HG03097 (cell line): ENCODE measurements around the gene CAPN8.

Source experiments
- ATAC-seq: cut with Tn5 transposase; IDR thresholded peaks from one replicate; pipeline ENCODE4 v1.9.1; 2021; ENCODE audit not compliant: unreplicated experiment, low FRiP score

Gene CAPN8

DNA sequence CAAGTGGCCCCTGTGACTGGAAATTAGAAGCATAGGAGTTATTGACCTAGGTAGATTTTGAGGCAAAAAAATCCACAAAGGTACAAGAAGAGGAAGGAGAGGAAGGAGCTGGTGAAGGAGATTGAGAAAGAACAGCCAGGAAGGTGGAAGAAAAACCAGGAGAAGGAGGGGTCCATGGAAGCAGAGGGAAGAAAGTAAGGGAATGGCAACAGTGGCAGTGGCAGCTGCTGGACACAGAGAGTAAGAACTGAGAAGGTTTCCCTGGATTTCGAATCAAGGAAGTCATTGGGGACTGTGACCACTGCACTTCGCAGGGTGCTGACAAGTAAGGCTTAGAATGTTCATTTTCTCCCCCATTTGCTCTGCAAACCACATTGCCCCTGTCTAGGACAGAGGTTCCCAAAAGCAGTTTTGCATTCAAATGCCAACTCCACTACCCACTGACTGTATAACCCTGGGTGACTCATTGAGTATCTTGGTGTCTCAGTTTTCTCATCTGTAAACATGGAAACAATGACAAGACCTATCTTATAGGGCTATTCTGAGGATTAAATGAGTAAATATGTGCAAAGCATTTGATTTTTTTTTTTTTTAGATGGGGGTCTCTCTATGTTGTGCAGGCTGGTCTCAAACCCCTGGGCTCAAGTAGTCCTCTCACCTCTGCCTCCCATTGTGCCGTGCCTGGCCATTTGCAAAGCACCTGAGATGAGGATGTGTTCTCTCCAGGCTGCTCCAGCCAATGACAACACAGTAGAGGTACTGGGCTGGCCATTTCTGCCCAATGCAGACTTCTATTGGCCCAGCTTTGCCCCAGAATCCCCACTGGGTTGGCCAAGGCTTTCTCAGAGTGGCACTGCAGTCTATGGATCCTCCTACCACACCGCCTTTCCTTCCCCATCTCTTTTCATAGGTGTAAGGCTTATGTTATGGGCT lies 37.5 kb upstream of the CAPN8 start:
- ATAC-seq: no peak

DNA sequence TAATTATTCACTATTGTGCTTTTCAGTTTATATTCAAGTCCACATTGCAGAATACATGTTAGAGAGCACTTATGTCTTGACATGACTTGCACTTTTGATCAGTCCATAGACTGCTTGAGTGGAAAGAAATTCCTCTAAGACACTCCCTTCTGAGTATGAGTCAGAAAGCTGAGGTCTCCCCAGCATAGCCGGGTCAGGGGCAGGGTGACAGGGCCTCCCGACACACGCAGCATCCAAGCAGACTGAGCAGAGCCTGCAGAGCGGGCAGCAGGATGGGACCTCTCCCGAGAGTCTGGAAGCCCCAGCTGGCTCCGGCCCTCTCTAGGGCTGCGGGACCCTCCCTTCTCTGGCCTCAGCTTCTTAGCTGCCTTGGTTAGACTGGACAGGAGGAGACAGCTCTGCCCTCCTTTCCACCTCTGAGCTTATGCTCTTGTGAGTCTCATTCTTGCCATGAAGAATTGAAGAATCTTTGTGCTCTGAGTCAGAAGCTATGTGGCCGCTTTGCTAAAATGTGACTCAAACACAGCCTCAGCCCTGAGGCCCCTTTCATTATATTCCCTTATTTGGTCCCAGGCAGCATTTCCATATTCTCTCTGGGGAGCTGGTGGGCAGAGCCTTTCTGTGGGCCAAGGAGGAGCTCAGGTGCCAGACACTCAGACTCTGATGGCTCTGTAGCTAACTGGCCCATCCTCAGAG lies 35.6 kb upstream of the CAPN8 start:
- no peak for ATAC-seq

DNA sequence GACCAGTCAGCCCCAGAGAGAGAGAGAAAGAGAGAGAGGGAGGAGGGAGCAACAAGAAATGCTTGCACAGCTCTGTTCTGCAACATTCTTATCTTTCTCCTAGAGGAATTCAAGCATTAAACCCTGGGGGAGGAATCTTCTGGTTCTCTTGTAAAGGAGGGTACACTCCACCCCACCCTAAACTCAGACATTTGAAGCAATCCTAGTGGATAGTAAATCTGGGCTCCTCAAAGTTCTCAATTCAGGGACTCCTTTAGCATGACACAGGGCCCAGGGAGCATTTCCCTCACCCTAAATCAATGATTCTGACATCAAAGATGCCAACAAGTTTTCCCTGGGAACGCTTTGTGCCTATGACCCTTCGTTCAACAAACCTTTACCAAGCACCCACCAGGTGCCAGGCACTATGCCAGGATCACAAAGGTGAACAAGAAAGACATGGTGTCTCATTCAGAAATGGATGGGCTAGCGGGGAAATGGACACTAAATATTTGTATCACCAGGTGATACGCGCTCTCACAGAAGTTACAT lies 35.0 kb upstream of the CAPN8 start:
- no peak for ATAC-seq

DNA sequence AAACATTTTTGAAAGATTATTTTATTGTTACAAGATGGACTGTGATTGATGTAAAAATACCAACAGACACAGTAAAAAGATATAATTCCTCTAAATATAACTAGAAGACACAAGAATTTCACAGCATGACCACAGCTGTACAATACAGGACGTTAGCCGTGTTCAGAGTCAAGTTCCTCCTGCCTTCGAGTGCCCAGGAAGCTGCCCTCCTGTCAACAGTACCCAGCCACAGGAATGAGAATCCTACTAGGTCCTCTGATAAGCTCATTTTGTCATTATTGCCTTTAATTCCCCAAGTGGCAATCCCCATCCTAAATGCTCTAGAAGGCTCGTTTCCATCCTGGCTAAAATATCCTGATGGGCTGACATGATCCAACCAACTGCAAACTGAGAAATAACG lies 30.4 kb upstream of the CAPN8 start:
- ATAC-seq: no peak

DNA sequence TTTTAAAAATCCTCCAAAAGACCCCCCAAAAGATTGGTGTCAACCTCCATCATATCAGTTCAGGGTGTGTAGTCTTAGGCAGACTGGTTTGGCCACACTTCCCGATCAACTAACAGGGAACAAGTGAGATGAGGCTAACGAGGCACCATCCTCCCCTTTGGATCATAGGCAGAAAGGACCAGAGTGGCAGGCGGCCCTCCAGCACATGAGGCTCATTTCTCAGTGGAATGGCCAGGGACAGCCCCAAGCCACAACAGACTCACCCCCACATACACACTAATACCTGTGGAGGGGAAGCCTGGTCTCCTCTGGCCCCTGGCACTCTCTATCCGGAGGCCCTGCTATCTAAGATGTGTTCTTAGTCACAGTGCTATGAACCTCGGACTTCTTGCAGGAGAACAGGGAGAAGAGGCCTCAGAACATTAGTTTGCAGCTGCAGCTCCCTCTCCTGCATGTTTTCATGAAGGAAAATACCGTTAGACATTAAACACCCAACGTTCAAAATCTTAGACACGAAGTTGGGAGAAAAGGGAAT lies 29.6 kb upstream of the CAPN8 start:
- no peak for ATAC-seq

DNA sequence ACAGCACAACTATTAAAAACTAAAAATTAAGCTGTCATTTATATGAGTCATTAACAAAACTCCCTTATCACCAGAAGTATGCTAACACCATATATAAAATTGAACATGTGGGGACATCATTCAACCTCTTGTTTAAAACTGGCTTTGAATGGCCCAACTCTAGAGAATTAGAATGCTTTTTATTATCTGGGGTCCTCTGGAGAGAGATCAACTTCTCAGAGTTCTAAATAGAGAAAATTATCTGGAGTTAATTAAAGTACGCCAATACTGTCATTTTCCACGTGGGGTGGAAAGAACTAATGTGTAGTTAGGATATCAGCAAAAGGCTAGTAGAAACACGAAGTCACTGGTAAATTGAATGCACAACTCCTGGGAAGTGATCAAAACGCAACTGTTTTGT lies 25.6 kb upstream of the CAPN8 start:
- ATAC-seq: no peak

DNA sequence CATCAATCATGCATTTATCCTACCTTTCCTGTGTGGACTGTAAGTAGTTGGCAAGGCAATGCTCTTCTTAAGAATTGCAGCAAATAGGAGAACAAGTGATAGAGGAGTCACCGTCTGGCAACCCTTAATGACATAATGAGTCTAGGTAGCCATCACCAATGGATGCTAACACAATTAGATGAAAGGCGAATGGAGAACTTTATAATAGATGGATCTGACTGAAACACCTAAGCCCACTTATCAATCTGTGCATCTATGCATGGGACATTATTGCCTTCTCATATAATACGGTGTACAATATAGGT lies 18.9 kb upstream of the CAPN8 start:
- no peak for ATAC-seq

DNA sequence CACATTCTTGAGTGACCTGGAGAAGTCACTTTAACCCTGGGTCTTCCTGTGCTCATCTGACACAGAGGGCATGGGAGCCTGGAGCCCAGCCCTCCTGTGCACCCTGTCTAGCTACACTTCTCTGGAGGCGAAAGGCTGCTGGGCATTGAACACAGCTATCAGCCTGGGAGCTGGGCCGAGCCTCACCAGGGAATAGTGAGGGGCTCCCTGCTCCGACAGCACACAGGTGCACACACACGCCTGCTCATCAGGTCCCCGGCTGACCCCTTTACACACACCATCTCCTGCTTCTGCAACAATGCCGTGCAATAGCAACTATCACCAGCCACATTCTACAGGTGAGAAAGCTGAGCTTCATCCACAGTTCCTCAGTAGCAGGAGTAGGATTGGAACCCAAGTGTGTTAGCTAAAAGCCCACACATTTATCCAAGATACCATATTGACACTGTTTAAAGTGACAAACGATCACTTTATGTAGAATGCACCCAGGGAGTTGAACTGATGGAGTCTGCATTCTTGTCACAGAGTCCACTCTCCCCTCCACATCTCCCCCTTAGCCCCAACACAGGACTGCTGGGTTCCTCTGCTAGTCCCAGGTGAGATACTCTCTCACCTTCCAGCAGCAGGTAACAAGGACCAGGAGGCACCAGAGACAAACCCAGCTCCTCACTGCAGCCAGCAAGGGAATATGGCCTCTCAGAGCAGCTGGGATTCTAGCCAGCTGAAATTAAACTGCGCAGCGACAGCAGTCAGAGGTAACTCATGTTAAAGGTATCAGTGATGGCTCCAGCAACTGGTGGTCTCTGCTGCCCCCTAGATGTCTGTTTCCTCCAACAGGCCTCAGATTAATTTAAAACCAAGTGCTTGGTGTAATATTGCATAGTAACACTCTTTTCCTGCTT lies 18.3 kb upstream of the CAPN8 start:
- ATAC-seq: no peak

DNA sequence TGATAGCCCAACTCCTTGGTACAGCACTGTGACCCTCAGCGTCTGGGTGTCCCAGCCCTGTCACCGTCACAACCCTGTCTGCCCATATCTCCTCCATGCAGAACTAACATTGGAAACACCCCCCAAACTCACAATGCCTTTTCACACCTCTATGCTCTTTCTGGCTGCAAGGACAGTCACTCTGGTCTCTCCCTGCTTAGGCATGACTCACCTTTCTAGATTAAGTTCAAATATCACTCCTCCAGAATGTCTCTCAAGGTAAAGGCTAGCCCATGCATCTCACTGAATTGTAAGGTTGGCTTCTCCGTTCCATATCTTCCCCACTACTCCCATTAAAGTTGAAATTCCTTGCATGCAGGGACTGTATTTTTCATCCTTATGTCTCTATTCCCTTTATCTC lies 17.0 kb upstream of the CAPN8 start:
- ATAC-seq: no peak

DNA sequence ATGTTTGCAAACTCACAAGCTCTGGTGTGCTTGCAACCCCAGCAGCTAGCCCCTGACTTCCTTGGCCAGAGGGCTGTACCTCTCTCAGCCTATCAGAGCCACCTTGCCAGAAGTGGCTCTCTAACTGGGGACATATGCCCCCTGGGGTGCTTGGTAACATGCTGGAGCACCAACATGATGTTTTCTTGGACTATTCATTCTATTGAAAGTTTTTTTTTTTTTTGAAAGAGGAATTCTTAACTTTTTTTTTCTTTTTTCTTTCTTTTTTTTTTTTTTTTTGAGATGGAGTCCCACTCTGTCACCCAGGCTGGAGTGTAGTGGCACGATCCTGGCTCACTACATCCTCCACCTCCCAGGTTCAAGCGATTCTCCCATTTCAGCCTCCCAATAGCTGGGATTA lies 14.7 kb upstream of the CAPN8 start:
- no peak for ATAC-seq

DNA sequence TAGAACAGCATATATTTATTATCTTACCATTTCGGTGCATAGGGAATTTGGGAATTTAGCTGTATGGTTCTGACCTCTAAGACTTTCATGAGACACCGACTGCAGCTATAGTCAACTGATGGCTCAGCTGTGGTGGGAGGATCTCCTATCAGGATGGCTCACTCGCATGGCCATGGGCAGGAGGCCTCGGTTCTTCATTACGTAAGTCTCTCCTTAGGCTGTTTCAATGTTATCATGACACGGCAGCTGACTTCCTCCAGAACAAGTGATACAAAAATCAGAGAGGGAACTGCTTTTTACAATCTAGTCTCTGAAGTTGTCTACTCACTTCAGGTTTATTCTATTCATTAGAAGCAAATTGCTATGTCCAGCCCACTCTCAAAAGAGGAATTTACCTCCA lies 13.3 kb upstream of the CAPN8 start:
- no peak for ATAC-seq

DNA sequence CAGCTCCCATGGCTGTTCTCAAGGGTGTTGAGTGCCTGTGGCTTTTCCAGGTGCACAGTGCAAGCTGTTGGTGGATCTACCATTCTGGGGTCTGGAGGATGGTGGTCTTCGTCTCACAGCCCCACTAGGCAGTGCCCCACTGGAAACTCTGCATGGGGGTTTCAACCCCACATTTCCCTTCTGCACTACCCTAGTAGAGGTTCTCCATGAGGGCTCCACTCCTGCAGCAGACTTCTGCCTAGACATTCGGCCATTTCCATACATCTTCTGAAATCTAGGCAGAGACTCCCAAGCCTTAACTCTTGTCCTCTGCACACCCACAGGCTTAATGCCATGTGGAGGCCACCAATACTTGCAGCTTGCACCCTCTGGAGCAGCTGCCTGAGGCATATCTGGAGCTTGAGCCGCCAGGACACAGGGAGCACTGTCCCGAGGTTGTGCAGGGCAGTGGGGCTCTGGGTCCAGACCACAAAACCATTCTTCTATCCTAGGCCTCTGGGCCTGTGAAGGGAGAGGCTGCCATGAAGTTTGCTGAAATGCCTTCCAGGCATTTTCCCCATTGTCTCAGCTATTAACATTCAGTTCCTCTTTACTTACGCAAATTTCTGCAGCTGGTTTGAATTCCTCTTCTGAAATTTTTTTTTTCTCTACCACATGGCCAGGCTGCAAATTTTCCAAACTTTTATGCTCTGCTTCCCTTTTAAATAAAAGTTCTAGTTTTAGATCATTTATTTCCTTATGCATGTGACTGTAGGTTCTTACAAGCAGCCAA lies 8.8 kb upstream of the CAPN8 start:
- no peak for ATAC-seq

DNA sequence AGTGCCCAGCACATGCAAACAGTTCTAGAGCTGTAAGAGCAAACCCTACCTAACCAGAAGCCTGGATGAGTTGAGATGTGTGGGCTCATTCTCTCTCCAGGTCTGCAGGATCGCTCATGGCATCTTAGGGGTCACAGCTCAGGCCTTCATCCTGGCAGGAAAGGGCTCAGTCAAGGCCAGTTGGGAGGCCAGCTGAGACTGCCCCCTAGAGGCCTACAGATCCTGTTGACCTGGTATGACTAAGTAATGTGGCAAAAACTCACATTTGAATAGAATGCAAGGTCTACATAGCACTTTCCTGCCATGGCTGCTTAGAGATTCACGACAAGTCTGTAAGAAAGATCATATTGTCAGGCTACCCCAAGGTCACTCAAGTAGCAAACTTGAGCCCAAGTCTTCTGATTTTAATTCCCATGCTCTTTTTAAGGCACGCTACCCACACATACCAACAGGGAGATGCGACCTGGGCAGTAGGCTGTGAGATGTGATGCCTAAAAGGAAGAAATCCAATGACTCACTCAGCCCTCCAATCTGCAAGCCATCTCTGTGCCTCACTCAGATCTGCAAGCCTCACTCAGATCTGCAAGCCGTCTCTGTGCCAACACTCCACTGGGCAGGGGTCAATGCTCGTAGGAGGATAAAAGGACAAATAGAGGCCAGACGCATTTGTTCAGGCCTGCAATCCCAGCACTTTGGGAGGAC lies 5.1 kb upstream of the CAPN8 start:
- no peak for ATAC-seq

DNA sequence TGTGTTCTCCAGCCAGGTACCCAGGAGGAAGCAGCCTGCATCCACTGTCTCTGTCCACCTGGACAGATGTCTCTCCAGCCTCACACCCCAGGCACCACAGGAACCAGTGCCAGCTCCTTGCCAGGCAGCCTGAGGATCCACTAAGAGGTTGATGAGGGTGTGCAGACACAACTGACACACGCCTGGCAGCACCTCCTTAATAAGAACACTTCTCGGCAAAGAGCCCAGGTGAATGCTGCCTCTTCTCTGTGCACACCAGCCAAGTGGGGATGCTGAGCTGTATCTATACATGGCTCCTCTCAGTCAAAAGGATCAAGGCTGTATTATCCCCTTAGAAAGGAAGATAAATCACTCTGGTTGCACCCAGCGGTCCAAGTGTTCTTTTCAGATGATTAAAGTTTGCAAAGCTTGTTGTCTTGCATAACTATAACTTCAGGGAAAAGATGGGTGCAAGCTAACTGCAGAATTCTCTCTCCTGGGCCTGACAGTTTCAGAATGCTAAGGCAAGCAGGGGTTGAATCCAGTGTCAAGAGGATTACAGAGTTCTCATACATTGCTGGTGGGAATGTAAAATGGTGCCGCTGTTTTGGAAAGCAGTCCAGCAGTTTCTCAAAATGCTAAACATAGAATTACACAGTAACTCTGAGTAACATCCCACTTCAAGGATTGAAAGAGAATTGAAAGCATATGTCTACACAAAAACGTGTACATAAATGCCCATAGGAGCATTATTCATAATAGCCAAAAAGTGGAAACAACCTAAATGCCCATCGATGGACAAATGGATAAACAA lies 3.7 kb upstream of the CAPN8 start:
- ATAC-seq: no peak

DNA sequence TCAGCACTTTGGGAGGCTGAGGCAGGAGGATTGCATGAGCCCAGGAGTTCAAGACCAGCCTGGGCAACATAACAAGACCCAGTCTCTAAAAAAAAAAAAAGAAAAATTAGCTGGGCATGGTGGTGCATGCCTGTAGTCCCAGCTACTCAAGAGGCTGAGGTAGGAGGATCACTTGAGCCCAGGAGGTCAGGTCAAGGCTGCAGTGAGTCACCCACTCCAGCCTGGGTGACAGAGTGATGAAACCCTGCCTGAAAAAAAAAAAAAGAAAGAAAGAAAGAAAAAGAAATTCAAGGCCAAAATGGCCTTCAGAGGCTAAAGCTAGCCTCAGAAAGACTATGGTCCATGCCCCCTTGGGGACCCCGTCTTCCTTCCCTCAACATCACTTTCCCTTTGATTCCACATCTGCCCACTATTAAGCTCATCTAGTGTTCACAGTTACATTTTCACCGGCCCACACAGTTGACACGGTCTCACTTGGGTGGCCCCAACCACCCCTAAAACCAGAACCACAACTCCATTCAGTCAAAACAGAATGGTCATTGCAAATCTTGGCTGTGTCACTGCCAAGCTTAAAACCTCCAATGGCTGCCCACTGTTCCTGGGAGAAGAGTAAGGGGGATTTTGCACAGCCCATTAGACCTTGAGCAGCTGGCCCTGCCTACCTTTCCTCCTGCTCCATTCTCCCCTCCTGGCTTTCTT lies 2.1 kb upstream of the CAPN8 start:
- no peak for ATAC-seq

DNA sequence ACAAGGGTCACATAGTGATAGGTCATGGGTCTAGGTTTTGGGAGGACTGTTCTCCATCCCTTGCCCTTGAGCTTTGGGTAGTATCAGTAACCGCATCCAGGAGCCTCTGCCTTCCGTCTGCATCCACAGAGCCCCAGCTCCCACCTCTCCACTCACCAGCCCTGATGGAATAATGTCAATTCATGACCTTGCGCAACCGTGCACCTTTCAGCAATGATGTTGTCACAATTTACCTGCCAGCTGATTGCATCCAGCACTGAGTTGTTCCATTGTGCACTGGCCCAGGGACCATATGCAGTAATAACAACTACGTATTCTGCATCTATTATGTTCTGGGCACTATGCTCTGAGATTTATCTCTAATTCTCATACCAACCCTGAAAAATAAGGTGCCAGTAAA lies 1.4 kb downstream of the CAPN8 start:
- ATAC-seq: no peak

DNA sequence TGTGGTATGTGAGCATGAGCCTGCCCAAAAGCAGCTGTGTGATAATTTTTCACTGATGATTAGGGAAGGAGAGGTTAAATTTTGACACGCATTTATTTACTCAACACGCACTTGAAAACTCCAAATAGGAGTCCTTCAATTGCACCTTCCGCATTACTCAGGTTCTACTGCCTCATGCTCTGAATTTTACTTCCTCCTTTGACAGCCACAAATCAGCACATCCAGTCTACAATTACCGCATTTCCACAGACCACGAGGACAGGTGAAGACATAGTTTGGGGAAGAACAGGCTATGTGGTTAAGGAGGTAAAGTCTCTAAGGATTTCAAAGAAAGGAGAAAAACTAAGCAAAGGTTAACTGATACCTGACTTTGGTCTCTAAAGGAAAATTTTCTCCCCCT lies 2.6 kb downstream of the CAPN8 start:
- ATAC-seq: no peak

DNA sequence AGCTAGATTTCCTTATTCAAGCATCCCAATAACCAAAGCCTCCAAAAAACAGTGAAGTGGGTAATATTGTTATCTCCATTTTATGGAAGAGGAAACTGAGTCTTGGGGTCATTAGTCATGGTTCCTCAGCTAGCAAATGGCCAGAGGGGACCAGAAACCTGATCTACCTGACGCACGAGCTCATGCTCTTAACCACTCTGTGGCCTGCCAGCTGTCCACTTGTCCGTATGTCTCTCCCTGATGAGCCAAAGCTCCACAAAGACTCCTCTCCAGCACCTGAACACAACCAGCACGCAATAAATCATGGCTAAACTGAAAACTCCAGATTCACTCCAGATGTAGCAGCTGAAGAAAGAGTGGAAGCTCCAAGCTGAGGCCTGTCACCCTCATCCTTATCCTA lies 5.8 kb downstream of the CAPN8 start:
- no peak for ATAC-seq
